ENCODE measurements around the gene IRS2.

IRS2 gene

DNA sequence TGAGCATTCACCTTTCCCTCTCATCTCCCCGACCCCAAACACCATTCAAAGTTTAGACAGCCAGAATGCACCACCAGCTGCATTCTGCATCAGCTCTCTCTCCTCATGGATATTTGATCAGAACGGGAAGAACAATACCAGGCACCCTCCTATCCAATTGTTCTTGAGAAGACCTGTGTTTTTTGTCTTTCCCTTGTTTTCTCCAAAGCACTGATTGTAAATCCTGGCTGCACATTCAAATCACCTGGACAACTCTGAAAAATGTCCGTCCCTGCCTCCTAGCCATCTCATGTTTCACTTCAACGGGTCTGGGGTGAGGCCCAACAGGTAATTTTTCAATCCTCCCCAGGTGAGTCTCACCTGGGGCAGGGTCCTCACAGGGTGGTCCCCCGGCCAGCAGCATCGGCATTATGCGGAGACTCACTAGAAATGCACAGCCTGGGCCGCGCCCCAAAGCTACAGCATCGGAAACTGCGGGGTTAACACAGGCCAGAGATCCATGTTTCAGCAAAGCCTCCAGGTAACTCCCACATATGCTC, 5.5 kb downstream of the IRS2 start:
- H3K4me3 ChIP-seq (replicated peaks; ENCODE audit: low read depth, low read length): no peak overlapping the region
- TF ChIP-seq CTCF (IDR thresholded peaks at IDR 0.05; ENCODE audit: insufficient read depth, low read length, poor library complexity, severe bottlenecking): no peak
- DNase-seq (ENCODE audit: extremely low read depth, insufficient read length): no peak
- H3K36me3 ChIP-seq (ENCODE audit: control insufficient read depth, insufficient read depth, low read length): no peaks in the 10 kb centered on the region
- no peaks in the 10 kb centered on the region for H3K27me3 ChIP-seq (replicated peaks; ENCODE audit: control insufficient read depth, insufficient read depth, low read length)

- no peak for DNase-seq (ENCODE audit: extremely low read depth, insufficient read length)
- H3K4me3 ChIP-seq (replicated peaks; ENCODE audit: low read depth, low read length): no peak overlapping the region
- no peaks in the 10 kb centered on the region for H3K36me3 ChIP-seq (ENCODE audit: control insufficient read depth, insufficient read depth, low read length)
- H3K27me3 ChIP-seq (replicated peaks; ENCODE audit: control insufficient read depth, insufficient read depth, low read length): no peaks in the 10 kb centered on the region
- no peak for TF ChIP-seq CTCF (IDR thresholded peaks at IDR 0.05; ENCODE audit: insufficient read depth, low read length, poor library complexity, severe bottlenecking)
Measured at GRCh38 chr13:109779876-109780510, 6.4 kb downstream of the IRS2 start.

- Histone ChIP-seq H3K27me3 (replicated peaks; ENCODE audit: control insufficient read depth, insufficient read depth, low read length) (no peaks in the 10 kb centered on the region), H3K4me3 (replicated peaks; ENCODE audit: low read depth, low read length) (no peak overlapping the region), H3K36me3 (ENCODE audit: control insufficient read depth, insufficient read depth, low read length) (no peaks in the 10 kb centered on the region)
- no peak for DNase-seq (ENCODE audit: extremely low read depth, insufficient read length)
- TF ChIP-seq CTCF (IDR thresholded peaks at IDR 0.05; ENCODE audit: insufficient read depth, low read length, poor library complexity, severe bottlenecking): no peak
Measured at GRCh38 chr13:109779074-109779473, 7.3 kb downstream of the IRS2 start.

GRCh38 chr13:109778102-109778542, 8.3 kb downstream of the IRS2 start:
- DNase-seq (ENCODE audit: extremely low read depth, insufficient read length): no peak

DNA sequence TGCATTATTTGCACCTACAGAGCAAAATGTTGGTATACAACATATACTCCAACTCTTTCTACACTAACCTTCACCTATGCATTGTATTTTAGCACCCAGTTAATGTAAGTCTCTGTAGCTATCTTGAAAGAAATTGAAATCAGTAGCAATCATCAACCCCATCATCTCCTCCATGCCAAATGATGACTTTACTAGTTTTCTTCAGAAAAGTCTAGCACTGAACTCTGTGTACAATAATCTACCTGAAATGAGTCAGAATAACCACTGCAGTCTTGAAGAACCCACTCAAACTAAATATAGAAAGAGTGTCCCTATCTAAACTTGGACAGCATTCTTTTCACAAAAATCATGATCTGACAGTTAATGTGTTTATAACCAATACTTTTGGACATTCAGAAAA, 9.8 kb downstream of the IRS2 start:
- no peaks in the 10 kb centered on the region for H3K27me3 ChIP-seq (replicated peaks; ENCODE audit: control insufficient read depth, insufficient read depth, low read length)
- H3K4me3 ChIP-seq (replicated peaks; ENCODE audit: low read depth, low read length): no peak overlapping the region
- H3K36me3 ChIP-seq (ENCODE audit: control insufficient read depth, insufficient read depth, low read length): no peaks in the 10 kb centered on the region
- DNase-seq (ENCODE audit: extremely low read depth, insufficient read length): no peak
- no peak for TF ChIP-seq CTCF (IDR thresholded peaks at IDR 0.05; ENCODE audit: insufficient read depth, low read length, poor library complexity, severe bottlenecking)

More at GRCh38 chr13:109778102-109778542, 8.3 kb downstream of the IRS2 start:
- no peaks in the 10 kb centered on the region for H3K27me3 ChIP-seq (replicated peaks; ENCODE audit: control insufficient read depth, insufficient read depth, low read length)
- no peaks in the 10 kb centered on the region for H3K36me3 ChIP-seq (ENCODE audit: control insufficient read depth, insufficient read depth, low read length)
- H3K4me3 ChIP-seq (replicated peaks; ENCODE audit: low read depth, low read length): no peak overlapping the region
- no peak for TF ChIP-seq CTCF (IDR thresholded peaks at IDR 0.05; ENCODE audit: insufficient read depth, low read length, poor library complexity, severe bottlenecking)

All from GM06990 (cell line).